ENCODE data around the gene DRC7.

The DRC7 gene

GRCh38 chr16:57648581-57649442, 45.8 kb upstream of the DRC7 start:
- peak; percentile 91 for DNase-seq (ENCODE audit: low spot score)
- peak; percentile 100 for TF ChIP-seq CTCF (IDR thresholded peaks at IDR 0.05; ENCODE audit: extremely low read depth, missing control alignments)

- TF ChIP-seq CTCF (IDR thresholded peaks at IDR 0.05; ENCODE audit: extremely low read depth, missing control alignments): no peak
Measured at GRCh38 chr16:57649443-57649751, 45.2 kb upstream of the DRC7 start.

GRCh38 chr16:57649846-57650245, 44.8 kb upstream of the DRC7 start:
- no peak for TF ChIP-seq CTCF (IDR thresholded peaks at IDR 0.05; ENCODE audit: extremely low read depth, missing control alignments)
- DNase-seq (ENCODE audit: low spot score): no peak

More at GRCh38 chr16:57649443-57649751, 45.2 kb upstream of the DRC7 start:
- DNase-seq (ENCODE audit: low spot score): no peak

GRCh38 chr16:57651344-57652333, 43.0 kb upstream of the DRC7 start:
- DNase-seq (ENCODE audit: low spot score): no peak
- no peak for TF ChIP-seq CTCF (IDR thresholded peaks at IDR 0.05; ENCODE audit: extremely low read depth, missing control alignments)

- no peak for DNase-seq (ENCODE audit: low spot score)
- no peak for TF ChIP-seq CTCF (IDR thresholded peaks at IDR 0.05; ENCODE audit: extremely low read depth, missing control alignments)
Measured at GRCh38 chr16:57652695-57653471, 41.7 kb upstream of the DRC7 start.

GRCh38 chr16:57653936-57654335, 40.7 kb upstream of the DRC7 start:
- TF ChIP-seq CTCF (IDR thresholded peaks at IDR 0.05; ENCODE audit: extremely low read depth, missing control alignments): no peak

More at GRCh38 chr16:57653936-57654335, 40.7 kb upstream of the DRC7 start:
- DNase-seq (ENCODE audit: low spot score): no peak
